ENCODE measurements around the gene F10.

The F10 gene

DNA sequence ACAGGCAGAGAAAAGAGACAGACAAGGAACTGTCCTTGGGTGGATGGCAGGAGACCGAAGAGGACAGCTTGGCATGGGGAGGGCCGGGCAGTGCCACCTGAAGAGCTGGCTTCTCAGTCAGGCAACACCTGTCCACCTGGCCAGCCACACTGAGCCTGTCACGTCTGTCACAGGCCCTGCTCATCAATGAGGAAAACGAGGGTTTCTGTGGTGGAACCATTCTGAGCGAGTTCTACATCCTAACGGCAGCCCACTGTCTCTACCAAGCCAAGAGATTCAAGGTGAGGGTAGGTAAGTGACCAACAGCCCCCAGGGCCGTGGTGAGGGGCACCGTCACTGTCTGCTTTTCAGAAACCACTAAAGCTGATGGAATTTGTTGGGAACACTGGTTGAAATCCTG is 24.6 kb downstream of the F10 start:
- H3K4me3 ChIP-seq, result no peak overlapping the region
- no peak overlapping the region for H3K27ac ChIP-seq

DNA sequence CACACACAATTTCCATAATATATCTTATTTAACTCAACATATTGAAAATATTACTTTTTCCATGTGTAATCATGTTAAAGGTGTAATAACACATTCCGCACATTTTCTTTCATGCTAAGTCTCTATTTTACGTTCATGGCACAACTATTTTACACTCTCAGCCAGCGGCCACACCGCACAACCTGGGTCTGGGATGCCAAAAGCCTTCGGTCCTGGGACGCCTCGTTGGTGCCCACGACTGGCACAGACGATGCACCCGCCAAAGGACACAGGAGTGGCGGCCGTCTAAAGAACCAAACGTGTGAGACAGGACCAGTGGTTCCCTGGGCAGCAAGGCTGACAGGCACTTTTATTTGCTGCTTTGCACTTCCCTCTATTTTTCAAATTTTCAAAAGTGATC is 25.8 kb downstream of the F10 start:
- H3K4me3 ChIP-seq, result no peak overlapping the region
- H3K27ac ChIP-seq, result no peak overlapping the region

DNA sequence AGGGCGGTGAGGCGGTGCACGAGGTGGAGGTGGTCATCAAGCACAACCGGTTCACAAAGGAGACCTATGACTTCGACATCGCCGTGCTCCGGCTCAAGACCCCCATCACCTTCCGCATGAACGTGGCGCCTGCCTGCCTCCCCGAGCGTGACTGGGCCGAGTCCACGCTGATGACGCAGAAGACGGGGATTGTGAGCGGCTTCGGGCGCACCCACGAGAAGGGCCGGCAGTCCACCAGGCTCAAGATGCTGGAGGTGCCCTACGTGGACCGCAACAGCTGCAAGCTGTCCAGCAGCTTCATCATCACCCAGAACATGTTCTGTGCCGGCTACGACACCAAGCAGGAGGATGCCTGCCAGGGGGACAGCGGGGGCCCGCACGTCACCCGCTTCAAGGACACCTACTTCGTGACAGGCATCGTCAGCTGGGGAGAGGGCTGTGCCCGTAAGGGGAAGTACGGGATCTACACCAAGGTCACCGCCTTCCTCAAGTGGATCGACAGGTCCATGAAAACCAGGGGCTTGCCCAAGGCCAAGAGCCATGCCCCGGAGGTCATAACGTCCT is 26.4 kb downstream of the F10 start:
- H3K4me3 ChIP-seq, result no peak overlapping the region
- no peak overlapping the region for H3K27ac ChIP-seq

DNA sequence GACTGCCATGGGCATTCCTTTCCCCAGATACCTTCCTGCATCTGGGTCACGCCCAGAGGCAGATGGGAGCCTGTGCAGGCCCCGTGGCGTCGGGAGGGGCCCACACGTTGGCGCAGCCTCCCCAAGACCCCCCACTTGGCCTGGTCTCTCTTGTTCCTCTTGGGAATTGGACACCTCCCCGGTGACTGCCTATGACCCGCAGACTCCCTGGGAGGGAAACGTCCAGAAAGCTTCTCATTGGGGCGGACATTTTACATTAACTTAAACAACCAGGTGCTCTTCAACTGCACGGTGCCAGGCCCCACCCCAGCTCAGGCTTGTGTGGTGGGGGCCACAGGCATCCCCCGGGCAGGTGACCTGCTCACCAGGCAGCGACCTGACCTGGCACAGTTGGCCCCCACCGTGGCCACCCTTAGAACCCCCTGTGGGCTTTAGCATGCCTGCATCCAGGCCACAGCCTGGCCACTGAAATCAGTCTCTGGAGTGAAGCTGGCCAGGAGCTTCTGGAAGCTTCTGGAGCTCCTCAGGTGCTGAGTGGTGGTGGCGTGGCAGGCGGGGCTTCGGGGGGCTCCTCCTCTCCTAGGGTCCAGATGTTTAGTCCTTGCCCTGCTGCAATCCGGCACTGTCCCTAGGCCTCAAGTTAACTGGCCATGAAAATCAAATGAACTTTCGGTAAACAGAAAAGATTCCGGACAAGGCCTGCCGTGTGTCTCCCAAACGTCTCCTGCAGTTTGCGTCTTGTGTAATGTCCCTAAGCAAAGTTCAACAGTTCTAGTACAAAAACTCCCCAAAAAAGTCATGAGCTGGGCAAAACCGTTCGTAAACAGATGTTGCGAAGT is 27.3 kb downstream of the F10 start:
- no peak overlapping the region for H3K27ac ChIP-seq
- no peak overlapping the region for H3K4me3 ChIP-seq

DNA sequence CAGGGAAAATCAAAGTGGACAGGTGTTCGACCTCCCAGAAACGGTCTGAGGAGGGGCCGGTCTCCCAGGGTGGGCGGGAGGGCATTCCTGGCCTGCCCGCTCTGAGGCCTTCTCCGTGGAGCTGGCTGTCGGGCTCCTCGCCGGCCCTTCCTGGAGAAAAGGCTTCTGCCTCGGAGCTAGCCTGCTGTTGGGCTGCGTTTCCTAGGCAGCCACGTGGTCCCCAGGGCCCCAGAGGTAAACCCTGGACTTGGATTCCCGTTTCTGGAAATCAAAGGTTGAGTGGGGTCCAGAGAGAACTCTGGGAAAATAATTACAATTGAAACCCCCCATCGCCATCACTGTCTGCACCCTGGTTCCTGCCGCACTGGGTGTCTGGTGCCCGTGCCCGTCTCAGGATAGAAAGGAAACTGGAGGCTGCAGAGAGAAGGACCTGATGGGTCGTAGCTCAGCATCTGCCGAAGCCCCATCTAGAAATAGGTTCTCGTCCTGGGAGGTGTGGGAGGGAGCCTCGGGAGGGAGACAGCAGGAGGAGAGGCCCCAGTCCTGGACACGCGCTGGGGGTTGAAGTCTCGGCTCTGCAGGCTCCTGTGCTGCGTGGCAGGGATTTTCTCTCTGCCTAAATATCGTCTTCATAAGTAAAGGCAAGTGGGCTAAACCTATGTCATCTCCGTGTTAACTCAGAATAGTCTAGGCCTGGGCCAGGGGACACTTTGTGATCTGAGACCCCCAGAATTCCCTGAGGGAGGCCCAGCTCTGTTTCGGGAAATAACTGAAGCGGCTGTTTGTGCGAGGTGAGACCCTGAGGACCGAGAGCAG is 28.2 kb downstream of the F10 start:
- H3K27ac ChIP-seq, result no peak overlapping the region
- H3K4me3 ChIP-seq, result no peak overlapping the region

DNA sequence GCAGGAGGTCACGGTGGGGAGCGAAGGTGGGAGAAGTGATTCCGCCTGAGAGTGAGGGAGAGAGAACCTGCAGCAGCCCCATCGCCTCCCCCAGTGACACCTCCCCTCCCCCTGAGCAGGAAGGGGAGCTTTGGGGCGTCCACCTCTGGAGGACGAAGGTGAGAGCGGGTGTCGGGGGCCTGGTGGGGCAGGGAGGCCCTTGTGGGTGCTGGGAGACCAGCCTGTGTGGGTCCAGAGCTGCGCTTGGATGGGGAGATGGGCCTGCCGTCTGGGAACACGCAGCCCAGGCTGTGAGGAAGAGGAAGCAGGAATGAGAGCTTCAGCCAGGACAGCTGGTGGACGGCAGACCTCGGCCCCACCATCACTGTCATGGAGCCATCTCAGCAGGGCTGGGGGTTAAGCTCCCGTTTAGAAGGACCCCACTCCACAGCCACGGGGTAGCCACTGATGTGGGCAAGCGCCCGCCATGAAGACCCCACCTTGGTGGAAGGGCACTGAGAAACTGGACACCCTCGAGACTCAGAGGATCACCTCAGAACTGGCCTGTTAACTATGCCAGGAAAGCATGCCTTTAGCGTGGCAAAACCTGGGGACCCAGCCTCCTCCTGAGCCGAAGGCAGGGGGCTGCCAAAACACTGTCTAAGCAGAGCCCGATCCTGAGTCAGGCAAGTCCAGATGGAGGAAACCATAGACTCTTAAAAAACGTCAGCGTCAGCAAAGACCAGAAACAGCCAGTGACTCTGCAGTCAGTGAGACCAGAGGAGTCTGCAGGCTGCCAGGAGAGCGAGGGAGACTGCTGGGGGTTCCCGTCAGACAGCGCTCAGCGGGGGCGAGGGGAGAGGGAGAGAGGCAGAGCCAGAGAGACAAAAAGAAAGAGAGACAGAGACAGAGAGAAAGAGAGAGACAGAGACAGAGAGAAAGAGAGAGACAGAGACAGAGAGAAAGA is 29.4 kb downstream of the F10 start:
- peak overlapping the region in 3 of 7 experiments; percentile 42 to 45 (median 43) for H3K4me3 ChIP-seq
- H3K27ac ChIP-seq, result peak overlapping the region in 9 of 21 experiments; percentile 2 to 88 (median 78)

DNA sequence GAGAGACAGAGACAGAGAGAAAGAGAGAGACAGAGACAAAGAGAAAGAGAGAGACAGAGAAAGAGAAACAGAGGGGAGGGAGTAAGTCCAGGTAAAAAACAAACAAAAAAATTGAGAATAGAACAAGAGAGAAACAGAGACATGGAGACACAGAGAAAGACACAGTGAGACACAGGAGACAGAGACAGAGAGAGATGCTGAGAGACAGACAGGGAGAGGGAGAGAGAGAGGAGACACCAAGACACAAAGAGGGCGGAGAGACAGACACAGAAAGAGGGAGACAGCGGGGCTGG is 30.0 kb downstream of the F10 start:
- peak overlapping the region in 11 of 21 experiments; percentile 22 to 88 (median 79) for H3K27ac ChIP-seq
- H3K4me3 ChIP-seq, result peak overlapping the region in 6 of 7 experiments; percentile 26 to 45 (median 35)

DNA sequence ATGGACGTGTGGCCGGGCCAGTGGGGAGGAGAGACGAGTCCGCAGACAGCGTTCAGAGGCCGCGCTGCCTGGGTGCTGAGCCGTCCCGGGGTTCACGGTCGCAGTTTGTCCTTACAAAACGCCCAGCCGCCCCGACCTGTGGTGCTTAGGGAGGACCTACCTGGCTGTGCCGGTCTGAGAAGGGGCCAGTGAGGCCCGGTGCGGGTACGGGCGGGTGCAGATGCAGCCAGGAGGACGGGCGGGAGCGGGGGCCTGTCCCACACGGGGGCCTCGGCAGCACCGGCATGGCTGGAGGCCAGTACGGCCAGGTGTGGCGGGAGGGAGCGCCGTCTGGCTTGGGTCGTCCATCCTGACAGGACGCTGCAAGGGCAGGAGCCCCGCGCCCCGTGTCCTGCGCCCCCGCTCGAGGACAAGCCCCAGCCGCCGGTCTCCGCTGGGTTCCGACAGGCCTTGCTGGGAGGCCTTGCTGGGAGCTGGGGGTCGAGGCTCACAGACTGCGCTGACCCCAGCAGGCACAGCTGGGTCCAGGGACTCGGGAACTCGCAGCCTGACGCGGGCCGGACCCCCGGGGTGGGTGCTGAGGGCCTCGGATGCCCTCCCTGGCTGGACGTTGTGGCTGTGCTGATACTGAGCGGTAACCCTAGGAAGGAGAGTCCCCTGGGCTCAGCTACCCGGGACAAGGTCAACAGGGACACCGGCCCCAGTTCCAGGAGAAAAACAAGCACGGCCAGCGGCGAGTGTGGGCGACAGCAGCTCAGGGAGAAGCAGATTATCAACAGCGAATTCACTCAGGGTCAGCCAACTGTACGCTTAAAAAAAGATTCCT is 30.6 kb downstream of the F10 start:
- Histone ChIP-seq H3K4me3 (peak overlapping the region; percentile 26 to 45 (median 33)), H3K27ac (peak overlapping the region in 20 of 21 experiments; percentile 13 to 88 (median 72))

DNA sequence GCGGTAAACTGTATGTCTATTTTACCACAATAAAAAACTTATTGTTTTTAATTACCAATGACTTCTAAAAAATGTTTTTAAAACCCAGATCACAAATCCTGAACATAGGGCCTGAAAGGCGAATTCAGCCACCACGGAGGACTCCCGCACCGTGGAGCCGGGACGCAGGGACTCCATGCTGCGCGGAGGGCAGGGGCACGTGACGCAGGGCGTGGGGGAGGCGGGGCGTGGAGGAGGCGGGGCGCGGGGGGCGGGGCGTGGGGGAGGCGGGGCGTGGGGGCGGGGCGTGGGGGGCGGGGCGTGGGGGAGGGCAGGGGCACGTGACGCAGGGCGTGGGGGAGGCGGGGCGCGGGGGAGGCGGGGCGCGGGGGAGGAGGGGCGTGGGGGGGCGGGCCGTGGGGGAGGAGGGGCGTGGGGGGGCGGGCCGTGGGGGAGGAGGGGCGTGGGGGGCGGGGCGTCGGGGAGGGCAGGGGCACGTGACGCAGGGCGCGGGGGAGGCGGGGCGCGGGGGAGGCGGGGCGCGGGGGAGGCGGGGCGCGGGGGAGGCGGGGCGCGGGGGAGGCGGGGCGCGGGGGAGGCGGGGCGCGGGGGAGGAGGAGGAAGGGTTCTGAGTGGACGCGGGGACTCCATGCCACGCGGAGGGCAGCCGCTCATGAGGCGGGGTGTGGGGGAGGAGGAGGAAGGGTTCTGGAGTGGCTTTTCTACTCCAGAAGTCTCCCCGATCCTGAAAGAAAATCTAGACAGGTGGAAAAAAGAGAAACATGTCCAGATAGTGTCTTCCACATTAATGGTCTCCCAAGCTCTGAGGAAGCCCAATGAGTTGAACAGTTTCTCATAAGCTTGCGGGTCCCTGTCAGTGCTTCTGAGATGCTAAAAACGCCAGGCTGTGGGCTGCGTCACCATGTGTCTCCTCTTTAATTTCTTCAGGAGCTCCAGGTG is 31.5 kb downstream of the F10 start:
- Histone ChIP-seq H3K27ac (peak overlapping the region in 20 of 21 experiments; percentile 13 to 88 (median 72)), H3K4me3 (peak overlapping the region; percentile 26 to 45 (median 33))

DNA sequence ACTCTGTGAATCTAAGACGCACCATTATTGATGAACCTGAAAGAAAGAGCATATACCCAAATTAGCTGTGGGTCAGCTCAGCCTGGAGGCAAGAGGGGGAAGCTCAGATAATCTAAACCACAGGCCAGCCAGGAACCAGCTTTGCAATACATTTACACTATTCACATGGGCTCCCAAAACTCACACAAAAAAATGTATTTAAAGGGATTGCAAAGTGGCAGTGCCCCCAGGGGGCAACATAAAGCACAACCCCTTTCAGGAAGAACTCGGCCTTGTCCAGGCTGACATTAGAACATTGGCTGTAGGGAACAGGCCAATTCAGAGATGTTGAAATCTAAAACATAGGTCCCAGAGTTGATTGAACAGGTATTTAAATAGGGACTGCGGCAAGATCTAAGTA is 32.6 kb downstream of the F10 start:
- no peak overlapping the region for H3K27ac ChIP-seq
- H3K4me3 ChIP-seq, result no peak overlapping the region

DNA sequence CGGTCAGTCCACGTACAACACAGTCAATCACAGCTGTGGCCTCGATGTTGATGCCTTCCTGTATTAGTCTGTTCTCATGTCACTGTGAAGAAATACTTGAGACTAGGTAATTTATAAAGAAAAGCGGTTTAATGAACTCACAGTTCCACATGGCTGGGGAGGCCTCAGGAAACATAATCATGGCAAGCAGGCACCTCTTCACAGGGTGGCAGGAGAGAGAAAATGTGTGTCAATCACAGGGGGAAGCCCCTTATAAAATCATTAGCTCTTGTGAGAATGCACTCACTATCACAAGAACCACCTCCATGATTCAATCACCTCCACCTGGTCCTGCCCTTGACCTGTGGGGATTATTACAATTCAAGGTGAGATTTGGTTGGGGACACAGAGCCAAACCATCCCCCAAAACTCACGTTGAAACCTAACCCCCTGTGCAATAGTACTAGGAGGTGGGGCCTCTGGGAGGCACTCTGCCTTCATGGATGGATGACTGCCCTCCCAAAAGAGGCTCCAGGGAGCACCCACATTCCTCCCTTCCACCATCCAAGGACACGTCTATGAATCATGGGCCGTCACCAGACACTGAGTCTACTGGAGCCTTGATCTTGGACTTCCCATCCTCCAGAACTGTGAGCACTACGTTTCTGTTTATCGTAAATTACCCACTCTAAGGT is 33.5 kb downstream of the F10 start:
- no peak overlapping the region for H3K27ac ChIP-seq

DNA sequence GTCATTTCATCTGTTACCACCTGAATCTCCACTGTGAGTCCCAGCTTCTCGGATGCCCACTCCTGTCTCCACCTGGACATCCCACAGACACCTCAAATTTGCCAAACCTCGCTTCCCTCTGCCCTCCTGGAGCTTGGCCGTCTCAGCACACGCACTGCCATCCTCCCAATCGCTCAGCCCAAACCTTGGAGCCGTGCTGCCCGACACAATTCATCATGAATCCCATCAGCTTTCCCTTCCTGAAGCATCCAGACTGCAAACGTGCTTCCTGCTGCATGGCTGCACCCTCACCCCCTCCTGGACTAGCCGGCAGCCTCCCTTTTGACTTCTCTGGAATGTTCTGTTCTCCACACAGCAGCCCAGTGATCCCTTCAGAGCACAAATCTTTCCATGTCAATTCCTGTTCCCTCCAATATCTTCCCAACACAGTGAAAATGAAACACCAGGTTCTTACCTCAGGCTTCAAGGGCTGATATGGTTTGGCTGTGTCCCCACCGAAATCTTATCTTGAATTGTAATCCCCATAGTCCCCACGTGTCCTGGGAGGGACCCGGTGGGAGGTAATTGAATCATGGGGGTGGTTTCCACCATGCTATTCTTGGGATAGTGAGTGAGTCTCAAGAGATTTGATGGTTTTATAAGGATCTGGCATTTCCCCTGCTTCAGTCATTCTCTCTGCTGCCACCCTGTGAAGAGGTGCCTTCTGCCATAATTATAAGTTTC is 34.8 kb downstream of the F10 start:
- H3K27ac ChIP-seq, result no peak overlapping the region
- no peak overlapping the region for H3K4me3 ChIP-seq

More for the DNA sequence above, 33.5 kb downstream of the F10 start:
- no peak overlapping the region for H3K4me3 ChIP-seq

DNA sequence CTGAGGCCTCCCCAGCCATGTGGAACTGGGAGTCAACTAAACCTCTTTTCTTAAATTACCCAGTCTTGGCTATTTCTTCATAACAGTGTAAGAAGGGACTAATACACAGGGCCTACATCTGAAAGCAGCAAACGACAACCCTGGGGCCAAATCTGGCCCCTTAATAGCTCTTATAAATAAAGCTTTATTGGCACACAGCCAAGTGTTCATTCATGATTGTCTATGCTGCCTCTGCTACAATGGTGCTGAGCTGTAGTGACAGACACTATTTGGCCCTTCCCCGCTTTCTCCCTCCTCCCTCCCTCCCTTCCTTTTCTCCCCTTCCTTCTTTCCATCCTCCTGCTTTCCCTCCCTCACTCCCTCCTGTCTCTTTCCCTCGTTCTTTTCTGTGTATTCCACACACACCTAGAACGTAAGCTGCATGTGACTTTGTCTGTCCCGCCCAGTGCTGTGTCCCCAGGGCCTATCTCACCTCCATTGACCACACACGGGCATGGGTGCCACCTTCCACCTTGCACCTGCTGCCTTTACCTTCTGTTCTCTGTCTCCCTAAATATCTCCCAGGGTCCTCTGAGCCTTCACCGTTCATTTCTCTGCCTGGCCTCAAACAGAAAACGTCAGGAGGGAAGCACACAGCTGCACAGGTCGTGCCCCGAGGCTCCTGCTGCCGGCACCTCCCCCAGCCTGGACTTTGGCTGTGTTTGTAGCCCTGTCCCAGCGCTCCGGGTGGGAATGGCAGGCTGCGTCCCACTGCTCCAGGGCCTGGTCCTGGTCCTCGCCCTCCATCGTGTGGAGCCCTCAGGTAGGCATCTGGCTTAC is 35.5 kb downstream of the F10 start, which contains the start of gene PROZ:
PROZ (plus strand) TSS at position 720 of the 819 bp plus-strand sequence; CDS start at position 733, 13 bp downstream.
- Histone ChIP-seq H3K27ac (no peak within 1 kb of the TSS), H3K4me3 (no peak within 1 kb of the TSS)

DNA sequence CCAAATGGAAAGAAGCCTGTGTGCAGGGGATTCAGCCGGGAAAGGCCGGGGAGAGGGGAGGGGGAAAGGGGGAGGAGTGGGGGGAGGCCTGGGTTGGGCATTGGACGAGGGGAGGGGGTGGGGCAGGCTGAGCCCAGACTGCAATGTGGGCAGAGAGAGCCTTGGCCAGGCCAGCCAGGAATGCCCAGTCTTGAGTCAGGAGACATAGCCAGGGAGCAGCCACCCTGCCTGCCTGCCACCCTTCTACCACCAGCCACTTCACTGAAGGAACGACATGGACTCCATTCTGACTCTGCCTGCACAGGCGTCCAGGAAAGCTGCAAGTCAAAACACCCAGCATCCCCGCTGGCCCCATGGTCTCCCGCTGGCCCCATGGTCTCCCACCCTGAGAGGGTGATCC is 36.3 kb downstream of the F10 start:
- no peak overlapping the region for H3K27ac ChIP-seq
- no peak overlapping the region for H3K4me3 ChIP-seq

DNA sequence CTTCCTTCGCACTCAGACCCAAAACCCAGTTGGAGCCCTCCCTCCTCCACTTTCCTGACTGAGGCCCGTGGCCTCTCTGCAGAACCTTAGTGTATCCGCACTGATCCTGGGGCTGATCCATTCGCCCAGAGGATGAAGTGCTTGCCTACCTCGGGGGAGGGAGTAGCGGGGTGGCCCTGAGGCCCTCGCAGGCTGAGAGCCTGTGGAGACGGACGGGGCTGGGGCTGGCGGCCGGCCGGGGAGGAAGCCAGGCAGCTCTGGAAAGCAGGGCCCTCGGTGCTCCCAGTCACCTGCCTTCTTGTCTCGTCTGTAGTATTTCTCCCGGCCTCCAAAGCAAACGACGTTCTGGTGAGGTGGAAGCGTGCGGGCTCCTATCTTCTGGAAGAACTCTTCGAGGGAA is 37.1 kb downstream of the F10 start:
- Histone ChIP-seq H3K4me3 (no peak overlapping the region), H3K27ac (no peak overlapping the region)
